Nephron progenitor cell (in vitro differentiated cells): ENCODE results near the gene CD22.

Source experiments
- DNase-seq: peaks from one replicate; pipeline ENCODE4 v3.0.0; 2021
- H3K27ac Mint-ChIP-seq: 2 replicates; pipeline ENCODE4 v1.8.0; 2021; ENCODE audit warnings: mild to moderate bottlenecking, moderate library complexity, mixed read lengths
- H3K27me3 Mint-ChIP-seq: 2 replicates; pipeline ENCODE4 v1.8.0; 2021; ENCODE audit warnings: mild to moderate bottlenecking, low read depth, mixed read lengths; ENCODE audit not compliant: poor library complexity
- H3K36me3 Mint-ChIP-seq: 2 replicates; pipeline ENCODE4 v1.8.0; 2021; ENCODE audit warnings: low read depth, mixed read lengths
- H3K4me1 Mint-ChIP-seq: 2 replicates; pipeline ENCODE4 v1.8.0; 2021; ENCODE audit warnings: mixed read lengths
- H3K4me3 Mint-ChIP-seq: 2 replicates; pipeline ENCODE4 v1.8.0; 2021; ENCODE audit warnings: mild to moderate bottlenecking, moderate library complexity, mixed read lengths
- H3K9me3 Mint-ChIP-seq: 2 replicates; pipeline ENCODE4 v1.8.0; 2021; ENCODE audit warnings: mild to moderate bottlenecking, moderate library complexity, mixed read lengths
- TF ChIP-seq, protein P1 (sequence below): fragments of 200-600 bp; sonication (generic); IDR thresholded peaks from 2 replicates; pipeline ENCODE4 v1.5.0; 2021; ENCODE audit warnings: antibody characterized with exemption

CD22 gene

GRCh38 chr19:35314031-35314430 is 15.0 kb upstream of the CD22 start:
- DNase-seq = no peak
- H3K27me3 Mint-ChIP-seq = peaks cover 5% of the 10 kb centered on the region
- TF ChIP-seq, protein P1, sequence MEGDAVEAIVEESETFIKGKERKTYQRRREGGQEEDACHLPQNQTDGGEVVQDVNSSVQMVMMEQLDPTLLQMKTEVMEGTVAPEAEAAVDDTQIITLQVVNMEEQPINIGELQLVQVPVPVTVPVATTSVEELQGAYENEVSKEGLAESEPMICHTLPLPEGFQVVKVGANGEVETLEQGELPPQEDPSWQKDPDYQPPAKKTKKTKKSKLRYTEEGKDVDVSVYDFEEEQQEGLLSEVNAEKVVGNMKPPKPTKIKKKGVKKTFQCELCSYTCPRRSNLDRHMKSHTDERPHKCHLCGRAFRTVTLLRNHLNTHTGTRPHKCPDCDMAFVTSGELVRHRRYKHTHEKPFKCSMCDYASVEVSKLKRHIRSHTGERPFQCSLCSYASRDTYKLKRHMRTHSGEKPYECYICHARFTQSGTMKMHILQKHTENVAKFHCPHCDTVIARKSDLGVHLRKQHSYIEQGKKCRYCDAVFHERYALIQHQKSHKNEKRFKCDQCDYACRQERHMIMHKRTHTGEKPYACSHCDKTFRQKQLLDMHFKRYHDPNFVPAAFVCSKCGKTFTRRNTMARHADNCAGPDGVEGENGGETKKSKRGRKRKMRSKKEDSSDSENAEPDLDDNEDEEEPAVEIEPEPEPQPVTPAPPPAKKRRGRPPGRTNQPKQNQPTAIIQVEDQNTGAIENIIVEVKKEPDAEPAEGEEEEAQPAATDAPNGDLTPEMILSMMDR = no peak
- H3K4me3 Mint-ChIP-seq = no peak overlapping the region
- no peaks in the 10 kb centered on the region for H3K36me3 Mint-ChIP-seq
- H3K9me3 Mint-ChIP-seq = no peaks in the 10 kb centered on the region
- peaks cover 95% of the 10 kb centered on the region for H3K4me1 Mint-ChIP-seq
- no peak overlapping the region for H3K27ac Mint-ChIP-seq

- TF ChIP-seq, protein P1 = no peak
- peaks cover 5% of the 10 kb centered on the region for H3K27me3 Mint-ChIP-seq
- no peaks in the 10 kb centered on the region for H3K9me3 Mint-ChIP-seq
- H3K36me3 Mint-ChIP-seq = no peaks in the 10 kb centered on the region
- DNase-seq = no peak
- H3K4me1 Mint-ChIP-seq = peaks cover 93% of the 10 kb centered on the region
- H3K4me3 Mint-ChIP-seq = no peak overlapping the region
- no peak overlapping the region for H3K27ac Mint-ChIP-seq
These were observed 14.0 kb upstream of the CD22 start for GRCh38 chr19:35314858-35315470.

- no peaks in the 10 kb centered on the region for H3K36me3 Mint-ChIP-seq
- H3K4me3 Mint-ChIP-seq = no peak overlapping the region
- peaks cover 93% of the 10 kb centered on the region for H3K4me1 Mint-ChIP-seq
- no peak overlapping the region for H3K27ac Mint-ChIP-seq
- TF ChIP-seq, protein P1 = no peak
- no peak for DNase-seq
- no peaks in the 10 kb centered on the region for H3K27me3 Mint-ChIP-seq
- H3K9me3 Mint-ChIP-seq = no peaks in the 10 kb centered on the region
These were observed 13.1 kb upstream of the CD22 start for GRCh38 chr19:35315883-35316282.

DNA sequence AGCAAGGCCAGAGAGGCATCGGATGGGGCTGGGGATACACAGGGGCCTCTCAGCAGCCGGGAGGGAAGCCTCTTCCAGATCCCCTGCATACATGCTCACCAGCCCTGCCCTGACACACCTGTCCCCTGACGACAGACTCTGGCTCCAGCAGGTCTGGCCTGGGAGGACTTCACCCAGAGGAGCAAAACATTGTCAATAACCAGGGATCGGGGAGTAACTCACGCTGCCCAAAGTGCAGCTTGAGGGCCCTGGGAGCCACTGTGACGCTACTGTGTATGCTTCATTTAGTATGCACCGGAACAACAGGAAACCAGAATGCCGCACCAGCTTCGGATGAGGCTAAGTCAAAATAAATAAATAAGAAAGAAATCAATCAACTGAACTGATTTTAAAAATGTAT is 12.4 kb upstream of the CD22 start:
- no peak for DNase-seq
- no peaks in the 10 kb centered on the region for H3K36me3 Mint-ChIP-seq
- H3K4me3 Mint-ChIP-seq = no peak overlapping the region
- H3K9me3 Mint-ChIP-seq = peaks cover 2% of the 10 kb centered on the region
- TF ChIP-seq, protein P1 = no peak
- H3K27ac Mint-ChIP-seq = peak overlapping the region; percentile 78
- H3K27me3 Mint-ChIP-seq = no peaks in the 10 kb centered on the region
- H3K4me1 Mint-ChIP-seq = peaks cover 88% of the 10 kb centered on the region

DNA sequence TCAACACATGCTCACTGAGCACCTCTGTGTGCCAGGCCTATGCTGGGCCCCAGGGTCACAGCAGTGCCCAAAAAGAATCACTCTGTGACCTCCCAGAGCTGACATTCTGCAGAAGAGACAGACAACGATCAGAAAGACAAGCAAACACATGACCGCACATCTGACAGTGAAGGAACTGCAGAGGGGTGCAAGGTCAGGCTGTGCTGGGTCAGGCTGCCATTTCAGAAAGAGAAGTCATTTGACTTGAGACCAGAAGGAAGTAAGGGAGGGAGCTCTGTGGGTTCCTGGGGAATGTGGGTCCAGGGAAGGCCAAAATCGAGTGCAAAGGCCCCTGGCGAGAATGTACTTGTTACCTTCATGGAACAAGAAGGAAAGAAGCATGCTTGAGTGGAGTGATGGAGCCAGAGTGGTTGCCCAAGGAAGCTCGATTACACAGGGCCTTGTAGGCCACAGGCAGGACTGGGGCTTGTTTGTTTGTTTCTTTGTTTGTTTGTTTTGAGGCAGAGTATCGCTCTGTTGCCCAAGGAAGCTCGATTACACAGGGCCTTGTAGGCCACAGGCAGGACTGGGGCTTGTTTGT is 11.4 kb upstream of the CD22 start:
- peaks cover 9% of the 10 kb centered on the region for H3K9me3 Mint-ChIP-seq
- no peak for DNase-seq
- TF ChIP-seq, protein P1 = no peak

More for the DNA sequence above, 11.4 kb upstream of the CD22 start:
- Mint-ChIP-seq H3K36me3 (no peaks in the 10 kb centered on the region), H3K4me1 (peaks cover 80% of the 10 kb centered on the region), H3K27me3 (no peaks in the 10 kb centered on the region), H3K4me3 (peak overlapping the region; percentile 16), H3K27ac (peak overlapping the region; percentile 98)
